Smooth muscle cell (in vitro differentiated cells): Measurements from ENCODE around the gene KRT80. TPM values are rescaled to one million over a fixed set of nuclear protein-coding genes. Genes with fewer than 3 reads are reported as not detected.

ENCODE experiments used
- DNase-seq: peaks from one replicate; lab custom pipeline; 2025; ENCODE audit not compliant: unreplicated experiment; lab: John Stamatoyannopoulos, UW
- H2AFZ ChIP-seq: fragments of 200-600 bp; sonication (generic); 2 replicates; pipeline ENCODE4 v1.6.0; 2016; ENCODE audit warnings: antibody characterized with exemption, low read depth, mild to moderate bottlenecking
- H3F3A ChIP-seq: fragments of 200-600 bp; sonication (generic); 2 replicates; pipeline ENCODE4 v1.6.0; 2017; ENCODE audit warnings: antibody characterized with exemption, low read depth
- H3K27ac ChIP-seq: fragments of 200-600 bp; sonication (generic); 2 replicates; pipeline ENCODE4 v1.5.1; 2016; ENCODE audit warnings: low read depth, mild to moderate bottlenecking
- H3K27me3 ChIP-seq: fragments of 200-600 bp; sonication (generic); 2 replicates; pipeline ENCODE4 v1.6.1; 2016; ENCODE audit warnings: low read depth, mild to moderate bottlenecking
- H3K36me3 ChIP-seq: fragments of 200-600 bp; sonication (generic); 2 replicates; pipeline ENCODE4 v1.5.1; 2016; ENCODE audit warnings: low read depth
- H3K4me1 ChIP-seq: fragments of 200-600 bp; sonication (generic); 2 replicates; pipeline ENCODE4 v1.5.1; 2016; ENCODE audit warnings: low read depth
- H3K4me2 ChIP-seq: fragments of 200-600 bp; sonication (generic); 2 replicates; pipeline ENCODE4 v1.6.0; 2016; ENCODE audit warnings: mild to moderate bottlenecking
- H3K4me3 ChIP-seq: fragments of 200-600 bp; sonication (generic); 2 replicates; pipeline ENCODE4 v1.5.1; 2016; ENCODE audit warnings: mild to moderate bottlenecking
- H3K79me2 ChIP-seq: fragments of 200-600 bp; sonication (generic); 2 replicates; pipeline ENCODE4 v1.6.0; 2016; ENCODE audit warnings: low read depth, mild to moderate bottlenecking
- H3K9ac ChIP-seq: fragments of 200-600 bp; sonication (generic); 2 replicates; pipeline ENCODE4 v1.6.0; 2016; ENCODE audit warnings: low read depth
- H3K9me3 ChIP-seq: fragments of 200-600 bp; sonication (generic); replicated peaks from 2 replicates; pipeline ENCODE4 v1.5.1; 2016; ENCODE audit warnings: low read depth
- H4K20me1 ChIP-seq: fragments of 200-600 bp; sonication (generic); 2 replicates; pipeline ENCODE4 v1.6.0; 2016; ENCODE audit warnings: low read depth
- WGBS: methylation state at CpG from one replicate; pipeline ENCODE4 v1.1.7; 2016; ENCODE audit warnings: low lambda C conversion rate; 5-methylcytosine and 5-hydroxymethylcytosine counted together
- polyA plus RNA-seq: library from polyadenylated mRNA; unstranded; fragments of >200 nt; fragmentation: Nextera tagmentation; extraction: Ambion mirVana; gene quantifications from 2 replicates; pipeline ENCODE4 v1.2.1, GENCODE V29; 2016
- total RNA-seq: library from RNA; depleted of rRNA; stranded (reverse); fragments of >200 nt; gene quantifications from 2 replicates; pipeline ENCODE4 v1.2.3, GENCODE V29; 2014
- TF ChIP-seq, protein P1 (sequence below): fragments of 200-600 bp; sonication (generic); IDR thresholded peaks from 2 replicates; pipeline ENCODE4 v1.5.1; 2017; ENCODE audit warnings: borderline replicate concordance, mild to moderate bottlenecking, antibody characterized with exemption; ENCODE audit not compliant: insufficient read depth, poor library complexity, severe bottlenecking

The KRT80 gene
- total and polyA plus RNA-seq, 2 experiments from 2014 or later: 5.1 to 11.7 TPM

DNA sequence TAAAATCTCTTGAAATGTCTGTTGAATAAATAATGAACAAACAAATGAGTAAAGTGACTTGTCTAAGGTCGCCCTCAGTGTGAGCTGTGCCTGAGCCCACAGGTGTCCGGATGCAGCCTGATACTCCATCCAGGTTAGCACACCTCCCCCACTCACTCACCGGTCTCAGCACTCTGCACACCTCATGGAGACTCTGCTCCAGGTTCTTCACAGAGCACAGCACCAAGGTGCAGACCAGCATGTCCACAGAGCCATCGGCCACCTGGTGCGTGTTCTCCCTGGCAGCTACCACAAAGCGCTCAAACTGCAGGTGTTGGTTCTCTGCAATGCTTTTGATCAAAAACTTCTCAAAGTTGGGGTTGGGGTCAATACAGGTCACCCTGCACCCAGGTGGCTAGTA is 37.1 kb upstream of the KRT80 start:
- TF ChIP-seq, protein P1, sequence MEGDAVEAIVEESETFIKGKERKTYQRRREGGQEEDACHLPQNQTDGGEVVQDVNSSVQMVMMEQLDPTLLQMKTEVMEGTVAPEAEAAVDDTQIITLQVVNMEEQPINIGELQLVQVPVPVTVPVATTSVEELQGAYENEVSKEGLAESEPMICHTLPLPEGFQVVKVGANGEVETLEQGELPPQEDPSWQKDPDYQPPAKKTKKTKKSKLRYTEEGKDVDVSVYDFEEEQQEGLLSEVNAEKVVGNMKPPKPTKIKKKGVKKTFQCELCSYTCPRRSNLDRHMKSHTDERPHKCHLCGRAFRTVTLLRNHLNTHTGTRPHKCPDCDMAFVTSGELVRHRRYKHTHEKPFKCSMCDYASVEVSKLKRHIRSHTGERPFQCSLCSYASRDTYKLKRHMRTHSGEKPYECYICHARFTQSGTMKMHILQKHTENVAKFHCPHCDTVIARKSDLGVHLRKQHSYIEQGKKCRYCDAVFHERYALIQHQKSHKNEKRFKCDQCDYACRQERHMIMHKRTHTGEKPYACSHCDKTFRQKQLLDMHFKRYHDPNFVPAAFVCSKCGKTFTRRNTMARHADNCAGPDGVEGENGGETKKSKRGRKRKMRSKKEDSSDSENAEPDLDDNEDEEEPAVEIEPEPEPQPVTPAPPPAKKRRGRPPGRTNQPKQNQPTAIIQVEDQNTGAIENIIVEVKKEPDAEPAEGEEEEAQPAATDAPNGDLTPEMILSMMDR: no peak
- Histone ChIP-seq H3F3A (no peaks in the 10 kb centered on the region), H3K27ac (no peak overlapping the region), H3K36me3 (no peaks in the 10 kb centered on the region), H3K4me2 (no peak overlapping the region), H4K20me1 (no peaks in the 10 kb centered on the region), H3K79me2 (no peaks in the 10 kb centered on the region), H3K27me3 (peaks cover 33% of the 10 kb centered on the region), H3K4me3 (no peak overlapping the region), H3K4me1 (peaks cover 14% of the 10 kb centered on the region), H3K9me3 (no peaks in the 10 kb centered on the region), H2AFZ (no peak overlapping the region), H3K9ac (no peak overlapping the region)
- DNase-seq: no peak
- 84% methylated on average over 6 of the region's 6 CpGs for WGBS

- Histone ChIP-seq H2AFZ (no peak overlapping the region), H3K27ac (no peak overlapping the region), H3F3A (no peaks in the 10 kb centered on the region), H4K20me1 (no peaks in the 10 kb centered on the region), H3K9ac (no peak overlapping the region), H3K36me3 (no peaks in the 10 kb centered on the region), H3K4me1 (peaks cover 14% of the 10 kb centered on the region), H3K27me3 (peaks cover 27% of the 10 kb centered on the region), H3K4me2 (no peak overlapping the region), H3K79me2 (no peaks in the 10 kb centered on the region), H3K9me3 (no peaks in the 10 kb centered on the region), H3K4me3 (no peak overlapping the region)
- WGBS: 68% methylated on average over 3 of the region's 3 CpGs
- TF ChIP-seq, protein P1: no peak
- no peak for DNase-seq
Measured at GRCh38 chr12:52228366-52228765, 36.6 kb upstream of the KRT80 start.

- Histone ChIP-seq H3K4me3 (no peak overlapping the region), H3K36me3 (no peaks in the 10 kb centered on the region), H3K79me2 (no peaks in the 10 kb centered on the region), H2AFZ (no peak overlapping the region), H3K4me1 (peaks cover 14% of the 10 kb centered on the region), H3K9ac (no peak overlapping the region), H3F3A (no peaks in the 10 kb centered on the region), H4K20me1 (no peaks in the 10 kb centered on the region), H3K27ac (no peak overlapping the region), H3K9me3 (no peaks in the 10 kb centered on the region), H3K4me2 (no peak overlapping the region), H3K27me3 (peaks cover 20% of the 10 kb centered on the region)
- DNase-seq: no peak
- WGBS: 71% methylated on average over 5 of the region's 5 CpGs
- TF ChIP-seq, protein P1: no peak
Measured at GRCh38 chr12:52227606-52228166, 35.9 kb upstream of the KRT80 start.

DNA sequence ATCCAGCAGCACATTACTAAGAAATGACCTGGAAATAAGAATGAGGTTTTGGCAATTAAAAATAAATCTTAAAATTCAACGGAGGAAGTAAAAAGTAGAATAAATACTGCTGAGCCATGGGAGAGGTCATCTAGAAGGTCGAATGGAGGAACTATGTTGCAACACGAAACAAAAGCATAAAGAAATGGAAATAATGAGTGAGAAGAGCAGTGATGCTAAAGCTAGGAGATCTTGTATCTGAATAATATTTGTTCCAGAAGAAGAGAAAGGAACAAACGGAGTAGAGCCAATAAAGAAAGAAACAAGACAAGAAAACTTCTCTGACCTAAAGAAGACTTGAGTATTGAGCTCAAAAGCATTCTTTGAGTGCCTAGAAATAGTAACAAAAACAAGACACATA is 34.6 kb upstream of the KRT80 start:
- TF ChIP-seq, protein P1: no peak

More for the DNA sequence above, 34.6 kb upstream of the KRT80 start:
- H3K4me3 ChIP-seq: no peak overlapping the region
- H3K36me3 ChIP-seq: no peaks in the 10 kb centered on the region
- peaks cover 8% of the 10 kb centered on the region for H3K27me3 ChIP-seq
- DNase-seq: no peak
- H3K4me2 ChIP-seq: no peak overlapping the region
- H3K79me2 ChIP-seq: no peaks in the 10 kb centered on the region
- no peaks in the 10 kb centered on the region for H3F3A ChIP-seq
- no peak overlapping the region for H3K9ac ChIP-seq
- 90% methylated on average over 4 of the region's 4 CpGs for WGBS
- no peaks in the 10 kb centered on the region for H3K9me3 ChIP-seq
- H2AFZ ChIP-seq: no peak overlapping the region
- no peak overlapping the region for H3K27ac ChIP-seq
- H4K20me1 ChIP-seq: no peaks in the 10 kb centered on the region
- peaks cover 10% of the 10 kb centered on the region for H3K4me1 ChIP-seq
